Measurements from ENCODE around the gene LMF1.

- no peak for TF ChIP-seq CTCF (IDR thresholded peaks at IDR 0.05)
- TF ChIP-seq POLR2A (IDR thresholded peaks at IDR 0.05) = no peak
Measured at GRCh38 chr16:835373-835772, 135.4 kb downstream of the LMF1 start.
